Measurements from ENCODE around the gene SLC22A4. TPM values are rescaled to one million over a fixed set of nuclear protein-coding genes. Genes with fewer than 3 reads are reported as not detected.

The SLC22A4 gene
- 1.7 and 2.3 TPM in 2 replicates for total RNA-seq

GRCh38 chr5:132293992-132294727 lies at the start of gene SLC22A4:
Gene SLC22A4 (plus strand): TSS chr5:132294394. CDS start chr5:132294617, 223 bp downstream.
- Mint-ChIP-seq H3K4me1 (ENCODE audit: low read depth) (peaks cover 35% of the 10 kb centered on the region), H3K27ac (peak within 1 kb of the TSS; percentile 90), H3K36me3 (ENCODE audit: low read depth) (no peaks in the 10 kb centered on the region), H3K9me3 (no peaks in the 10 kb centered on the region), H3K27me3 (ENCODE audit: low read depth) (no peaks in the 10 kb centered on the region), H3K4me3 (ENCODE audit: low read depth) (peak within 1 kb of the TSS; percentile 92)
- intact Hi-C loops (cut with micrococcal nuclease) = loop anchor here (2.0 to 5.0 kb wide), 7 partner anchors 21 to 223 kb away; partner anchors contain the start of genes IRF1 and SLC22A5
- peak; percentile 62 for DNase-seq (ENCODE audit: low spot score)

- no peaks in the 10 kb centered on the region for H3K4me1 Mint-ChIP-seq (ENCODE audit: low read depth)
- H3K4me3 Mint-ChIP-seq (ENCODE audit: low read depth) = no peak overlapping the region
- H3K27ac Mint-ChIP-seq = no peak overlapping the region
- intact Hi-C loops (cut with micrococcal nuclease) = no loop called here
- peaks cover 27% of the 10 kb centered on the region for H3K27me3 Mint-ChIP-seq (ENCODE audit: low read depth)
- peaks cover 43% of the 10 kb centered on the region for H3K9me3 Mint-ChIP-seq
- DNase-seq (ENCODE audit: low spot score) = no peak
- peaks cover 2% of the 10 kb centered on the region for H3K36me3 Mint-ChIP-seq (ENCODE audit: low read depth)
Observed at GRCh38 chr5:132245593-132245992, 48.6 kb upstream of the SLC22A4 start.

- Mint-ChIP-seq H3K4me3 (ENCODE audit: low read depth) (no peak overlapping the region), H3K27ac (no peak overlapping the region), H3K9me3 (peaks cover 36% of the 10 kb centered on the region), H3K36me3 (ENCODE audit: low read depth) (peaks cover 2% of the 10 kb centered on the region), H3K27me3 (ENCODE audit: low read depth) (peaks cover 28% of the 10 kb centered on the region), H3K4me1 (ENCODE audit: low read depth) (no peaks in the 10 kb centered on the region)
- no peak for DNase-seq (ENCODE audit: low spot score)
- intact Hi-C loops (cut with micrococcal nuclease) = no loop called here
Observed at GRCh38 chr5:132246806-132247205, 47.4 kb upstream of the SLC22A4 start.

GRCh38 chr5:132250547-132250946 lies 43.6 kb upstream of the SLC22A4 start:
- H3K4me1 Mint-ChIP-seq (ENCODE audit: low read depth) = no peaks in the 10 kb centered on the region
- H3K27ac Mint-ChIP-seq = no peak overlapping the region
- no peak overlapping the region for H3K4me3 Mint-ChIP-seq (ENCODE audit: low read depth)
- H3K27me3 Mint-ChIP-seq (ENCODE audit: low read depth) = peaks cover 13% of the 10 kb centered on the region
- H3K9me3 Mint-ChIP-seq = peaks cover 17% of the 10 kb centered on the region
- intact Hi-C loops (cut with micrococcal nuclease) = no loop called here
- no peak for DNase-seq (ENCODE audit: low spot score)
- no peaks in the 10 kb centered on the region for H3K36me3 Mint-ChIP-seq (ENCODE audit: low read depth)

- intact Hi-C loops (cut with micrococcal nuclease) = no loop called here
- no peak overlapping the region for H3K4me3 Mint-ChIP-seq (ENCODE audit: low read depth)
- H3K27me3 Mint-ChIP-seq (ENCODE audit: low read depth) = peaks cover 15% of the 10 kb centered on the region
- DNase-seq (ENCODE audit: low spot score) = no peak
- H3K36me3 Mint-ChIP-seq (ENCODE audit: low read depth) = no peaks in the 10 kb centered on the region
- H3K9me3 Mint-ChIP-seq = peaks cover 9% of the 10 kb centered on the region
- H3K27ac Mint-ChIP-seq = no peak overlapping the region
- H3K4me1 Mint-ChIP-seq (ENCODE audit: low read depth) = no peaks in the 10 kb centered on the region
Observed at GRCh38 chr5:132251220-132251725, 42.9 kb upstream of the SLC22A4 start.

- H3K4me3 Mint-ChIP-seq (ENCODE audit: low read depth) = no peak overlapping the region
- no peaks in the 10 kb centered on the region for H3K36me3 Mint-ChIP-seq (ENCODE audit: low read depth)
- H3K27ac Mint-ChIP-seq = no peak overlapping the region
- H3K4me1 Mint-ChIP-seq (ENCODE audit: low read depth) = no peaks in the 10 kb centered on the region
- H3K9me3 Mint-ChIP-seq = no peaks in the 10 kb centered on the region
- intact Hi-C loops (cut with micrococcal nuclease) = no loop called here
- DNase-seq (ENCODE audit: low spot score) = no peak
- H3K27me3 Mint-ChIP-seq (ENCODE audit: low read depth) = peaks cover 20% of the 10 kb centered on the region
Observed at GRCh38 chr5:132253008-132253441, 41.2 kb upstream of the SLC22A4 start.

GRCh38 chr5:132253452-132254320 lies 40.5 kb upstream of the SLC22A4 start:
- H3K36me3 Mint-ChIP-seq (ENCODE audit: low read depth) = no peaks in the 10 kb centered on the region
- no peak for DNase-seq (ENCODE audit: low spot score)
- H3K9me3 Mint-ChIP-seq = no peaks in the 10 kb centered on the region
- no peak overlapping the region for H3K4me3 Mint-ChIP-seq (ENCODE audit: low read depth)
- no peak overlapping the region for H3K27ac Mint-ChIP-seq
- intact Hi-C loops (cut with micrococcal nuclease) = no loop called here
- peaks cover 20% of the 10 kb centered on the region for H3K27me3 Mint-ChIP-seq (ENCODE audit: low read depth)
- no peaks in the 10 kb centered on the region for H3K4me1 Mint-ChIP-seq (ENCODE audit: low read depth)

- Mint-ChIP-seq H3K4me3 (ENCODE audit: low read depth) (no peak overlapping the region), H3K9me3 (no peaks in the 10 kb centered on the region), H3K27me3 (ENCODE audit: low read depth) (peaks cover 20% of the 10 kb centered on the region), H3K4me1 (ENCODE audit: low read depth) (peaks cover 4% of the 10 kb centered on the region), H3K27ac (no peak overlapping the region), H3K36me3 (ENCODE audit: low read depth) (no peaks in the 10 kb centered on the region)
- intact Hi-C loops (cut with micrococcal nuclease) = no loop called here
- DNase-seq (ENCODE audit: low spot score) = no peak
Observed at GRCh38 chr5:132254321-132254977, 39.7 kb upstream of the SLC22A4 start.

GRCh38 chr5:132256086-132256782 lies 38.0 kb upstream of the SLC22A4 start:
- intact Hi-C loops (cut with micrococcal nuclease) = no loop called here
- H3K9me3 Mint-ChIP-seq = no peaks in the 10 kb centered on the region
- no peak overlapping the region for H3K4me3 Mint-ChIP-seq (ENCODE audit: low read depth)
- no peak for DNase-seq (ENCODE audit: low spot score)
- H3K36me3 Mint-ChIP-seq (ENCODE audit: low read depth) = no peaks in the 10 kb centered on the region
- no peak overlapping the region for H3K27ac Mint-ChIP-seq
- peaks cover 13% of the 10 kb centered on the region for H3K27me3 Mint-ChIP-seq (ENCODE audit: low read depth)
- peaks cover 20% of the 10 kb centered on the region for H3K4me1 Mint-ChIP-seq (ENCODE audit: low read depth)

- Mint-ChIP-seq H3K9me3 (no peaks in the 10 kb centered on the region), H3K27ac (no peak overlapping the region), H3K36me3 (ENCODE audit: low read depth) (no peaks in the 10 kb centered on the region), H3K4me3 (ENCODE audit: low read depth) (no peak overlapping the region), H3K27me3 (ENCODE audit: low read depth) (peaks cover 13% of the 10 kb centered on the region), H3K4me1 (ENCODE audit: low read depth) (peaks cover 23% of the 10 kb centered on the region)
- DNase-seq (ENCODE audit: low spot score) = no peak
- intact Hi-C loops (cut with micrococcal nuclease) = no loop called here
Observed at GRCh38 chr5:132256783-132257130, 37.4 kb upstream of the SLC22A4 start.

- no peaks in the 10 kb centered on the region for H3K36me3 Mint-ChIP-seq (ENCODE audit: low read depth)
- H3K27ac Mint-ChIP-seq = no peak within 1 kb of the TSS
- no peak within 1 kb of the TSS for H3K4me3 Mint-ChIP-seq (ENCODE audit: low read depth)
- intact Hi-C loops (cut with micrococcal nuclease) = no loop called here
- no peak for DNase-seq (ENCODE audit: low spot score)
- H3K9me3 Mint-ChIP-seq = no peaks in the 10 kb centered on the region
- H3K27me3 Mint-ChIP-seq (ENCODE audit: low read depth) = peaks cover 13% of the 10 kb centered on the region
- peaks cover 26% of the 10 kb centered on the region for H3K4me1 Mint-ChIP-seq (ENCODE audit: low read depth)
Observed at GRCh38 chr5:132257131-132258101, 36.8 kb upstream of the SLC22A4 start, which contains the start of gene PDLIM4. Gene PDLIM4 (plus strand): TSS chr5:132257696. CDS start chr5:132257735, 39 bp downstream.
